Mesenchymal stem cell (in vitro differentiated cells and primary cell): ENCODE data around the gene VAPB.

Experiments
- DNase-seq: peaks from one replicate; pipeline ENCODE4 v3.0.0-alpha.2; 2013
- H2AFZ ChIP-seq: one replicate; pipeline ENCODE4 v1.6.1; 2013; ENCODE audit warnings: low read depth, mild to moderate bottlenecking, control low read depth, inconsistent platforms, low read length, moderate library complexity
- H2AK5ac ChIP-seq: 2 replicates; pipeline ENCODE4 v1.6.1; 2013; ENCODE audit warnings: low read length, moderate library complexity, mild to moderate bottlenecking, inconsistent platforms; ENCODE audit not compliant: severe bottlenecking
- H2BK120ac ChIP-seq: one replicate; pipeline ENCODE4 v1.6.1; 2013; ENCODE audit warnings: low read depth, mild to moderate bottlenecking, inconsistent platforms, low read length, moderate library complexity
- H2BK12ac ChIP-seq, 2 experiments: one replicate each; pipeline ENCODE4 v1.6.1; 2013; ENCODE audit warnings: inconsistent platforms in 2 of 2, low read length in 2 of 2, mild to moderate bottlenecking in 2 of 2, moderate library complexity in 2 of 2, control low read depth in 1 of 2
- H2BK15ac ChIP-seq: one replicate; pipeline ENCODE4 v1.6.1; 2013; ENCODE audit warnings: mild to moderate bottlenecking, low read depth, inconsistent platforms; ENCODE audit not compliant: poor library complexity, severe bottlenecking
- H2BK5ac ChIP-seq: 2 replicates; pipeline ENCODE4 v1.6.1; 2013; ENCODE audit warnings: low read depth, mild to moderate bottlenecking, low read length, control low read depth, inconsistent platforms; ENCODE audit not compliant: poor library complexity, severe bottlenecking
- H3K14ac ChIP-seq, 2 experiments: one replicate each; pipeline ENCODE4 v1.6.1; 2013; ENCODE audit warnings: inconsistent platforms in 2 of 2, low read length in 2 of 2, control low read depth in 1 of 2, mild to moderate bottlenecking in 1 of 2, moderate library complexity in 1 of 2
- H3K18ac ChIP-seq, 2 experiments: one replicate each; pipeline ENCODE4 v1.6.1; 2013; ENCODE audit warnings: inconsistent platforms in 2 of 2, low read length in 2 of 2, control low read depth in 1 of 2, low read depth in 1 of 2, mild to moderate bottlenecking in 1 of 2
- H3K23ac ChIP-seq, 2 experiments: one replicate each; pipeline ENCODE4 v1.6.1; 2013; ENCODE audit warnings: inconsistent platforms in 2 of 2, low read length in 2 of 2, mild to moderate bottlenecking in 2 of 2, moderate library complexity in 2 of 2, control low read depth in 1 of 2
- H3K27ac ChIP-seq: 2 replicates; pipeline ENCODE4 v1.5.1; 2013; ENCODE audit warnings: mild to moderate bottlenecking, moderate library complexity, low read length, control low read depth, inconsistent platforms; ENCODE audit not compliant: poor library complexity, severe bottlenecking
- H3K27me3 ChIP-seq, 2 experiments: 2 replicates each; pipeline versions ENCODE4 v1.6.1 to v1.7.0; 2013; ENCODE audit warnings: low read length in 2 of 2, mild to moderate bottlenecking in 2 of 2, moderate library complexity in 2 of 2, control low read depth in 1 of 2, inconsistent platforms in 1 of 2; ENCODE audit not compliant: control insufficient read depth in 1 of 2, insufficient read depth in 1 of 2
- H3K36me3 ChIP-seq, 2 experiments: 2 replicates each; pipeline versions ENCODE4 v1.6.1 to v1.7.0; 2013; ENCODE audit warnings: low read length in 2 of 2, control low read depth in 1 of 2, inconsistent platforms in 1 of 2, low read depth in 1 of 2, mild to moderate bottlenecking in 1 of 2; ENCODE audit not compliant: insufficient read depth in 2 of 2, control insufficient read depth in 1 of 2
- H3K4ac ChIP-seq, 2 experiments: one replicate each; pipeline ENCODE4 v1.6.1; 2013; ENCODE audit warnings: inconsistent platforms in 2 of 2, low read length in 2 of 2, mild to moderate bottlenecking in 2 of 2, moderate library complexity in 2 of 2, control low read depth in 1 of 2, low read depth in 1 of 2
- H3K4me1 ChIP-seq: 2 replicates; pipeline ENCODE4 v1.6.1; 2013; ENCODE audit warnings: low read depth, low read length, control low read depth; ENCODE audit not compliant: control insufficient read depth, insufficient read depth
- H3K4me2 ChIP-seq: 2 replicates; pipeline ENCODE4 v1.6.1; 2013; ENCODE audit warnings: low read length, mild to moderate bottlenecking, inconsistent platforms; ENCODE audit not compliant: poor library complexity, severe bottlenecking
- H3K4me3 ChIP-seq, 2 experiments: 2 replicates each; pipeline versions ENCODE4 v1.5.1 to v1.7.0; 2013; ENCODE audit warnings: low read length in 2 of 2, mild to moderate bottlenecking in 2 of 2, control low read depth in 1 of 2, low read depth in 1 of 2; ENCODE audit not compliant: insufficient read depth in 1 of 2
- H3K79me1 ChIP-seq: replicated peaks from 2 replicates; pipeline ENCODE4 v1.6.1; 2013; ENCODE audit warnings: mild to moderate bottlenecking, control low read depth, low read length, inconsistent platforms; ENCODE audit not compliant: poor library complexity, severe bottlenecking
- H3K9ac ChIP-seq: 2 replicates; pipeline ENCODE4 v1.7.0; 2013; ENCODE audit warnings: mild to moderate bottlenecking, low read length, moderate library complexity
- H3K9me3 ChIP-seq: 2 replicates; pipeline ENCODE4 v1.7.0; 2013; ENCODE audit warnings: mild to moderate bottlenecking, low read length; ENCODE audit not compliant: control insufficient read depth
- H4K8ac ChIP-seq: one replicate; pipeline ENCODE4 v1.6.1; 2013; ENCODE audit warnings: inconsistent platforms, mild to moderate bottlenecking, low read length, moderate library complexity
- H4K91ac ChIP-seq: one replicate; pipeline ENCODE4 v1.6.1; 2013; ENCODE audit warnings: mild to moderate bottlenecking, low read length, inconsistent platforms
- WGBS: methylation state at CpG from one replicate; pipeline ENCODE4 v1.1.7; 2013; ENCODE audit warnings: mixed read lengths; 5-methylcytosine and 5-hydroxymethylcytosine counted together

VAPB gene

DNA sequence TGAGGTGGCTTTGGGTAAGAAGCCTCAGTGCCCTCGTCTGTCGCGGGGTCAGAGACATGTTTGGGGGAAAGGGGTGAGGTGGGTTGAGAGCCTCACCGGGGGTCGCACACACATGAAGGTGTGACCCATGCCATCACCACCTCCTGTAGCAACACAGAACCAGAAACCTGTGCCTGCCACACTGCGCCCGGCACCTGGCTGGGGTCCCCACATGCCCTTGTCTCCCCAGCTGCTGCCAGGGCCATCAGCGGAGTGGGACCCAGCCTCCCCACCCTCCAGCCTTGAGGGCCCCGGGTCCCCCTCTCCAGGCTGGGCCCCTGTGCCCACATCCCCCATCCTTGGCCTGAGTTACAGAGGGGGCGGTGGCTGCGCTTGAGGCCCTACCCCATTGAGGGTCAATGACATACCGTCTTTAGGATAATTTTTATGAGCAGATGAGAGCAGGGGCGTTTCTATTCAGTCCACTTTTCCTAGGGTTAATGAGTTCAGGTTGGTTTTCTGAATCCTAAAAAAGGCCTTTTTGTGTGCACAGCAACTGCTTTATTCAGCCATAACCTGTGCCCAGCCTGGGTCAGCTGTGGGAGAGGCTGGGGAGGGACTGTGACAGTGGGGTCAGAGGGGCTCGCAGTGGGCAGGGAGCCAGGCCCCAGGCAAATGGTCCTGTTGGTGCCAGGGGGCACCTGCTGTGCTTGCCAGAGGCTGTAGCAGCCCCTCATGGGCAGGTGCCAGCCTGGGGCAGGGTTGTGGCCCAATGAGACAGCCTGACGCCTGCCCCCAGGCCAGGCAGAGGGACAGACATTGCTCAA lies 106.8 kb downstream of the VAPB start:
- H3K4me2 ChIP-seq = no peak overlapping the region
- H3K27me3 ChIP-seq = peaks cover 0 to 11% of the 10 kb centered on the region in 2 experiments
- H4K8ac ChIP-seq = peak overlapping the region; percentile 21
- no peak overlapping the region for H3K27ac ChIP-seq
- peaks cover 0 to 3% of the 10 kb centered on the region in 2 experiments for H3K36me3 ChIP-seq
- no peaks in the 10 kb centered on the region for H3K79me1 ChIP-seq
- no peak overlapping the region for H2BK5ac ChIP-seq
- no peak overlapping the region for H2AK5ac ChIP-seq
- H3K4me3 ChIP-seq = no peak overlapping the region
- no peak for DNase-seq
- H3K23ac ChIP-seq = no peak overlapping the region
- no peaks in the 10 kb centered on the region for H3K9me3 ChIP-seq
- no peak overlapping the region for H3K4ac ChIP-seq
- H2AFZ ChIP-seq = no peak overlapping the region
- 88% methylated on average over 11 of the region's 15 CpGs for WGBS
- H3K14ac ChIP-seq = no peak overlapping the region
- no peak overlapping the region for H3K18ac ChIP-seq
- no peak overlapping the region for H4K91ac ChIP-seq
- peaks cover 3% of the 10 kb centered on the region for H3K4me1 ChIP-seq
- no peak overlapping the region for H2BK15ac ChIP-seq
- H2BK120ac ChIP-seq = no peak overlapping the region
- H2BK12ac ChIP-seq = no peak overlapping the region
- no peak overlapping the region for H3K9ac ChIP-seq

- H4K8ac ChIP-seq = no peak overlapping the region
- H3K4me1 ChIP-seq = peaks cover 3% of the 10 kb centered on the region
- no peak overlapping the region for H3K4me3 ChIP-seq
- no peak overlapping the region for H3K23ac ChIP-seq
- H3K4me2 ChIP-seq = no peak overlapping the region
- peaks cover 0 to 11% of the 10 kb centered on the region in 2 experiments for H3K27me3 ChIP-seq
- 91% methylated on average over 6 of the region's 6 CpGs for WGBS
- no peak overlapping the region for H2BK12ac ChIP-seq
- H2BK5ac ChIP-seq = no peak overlapping the region
- H4K91ac ChIP-seq = no peak overlapping the region
- no peaks in the 10 kb centered on the region for H3K79me1 ChIP-seq
- no peak overlapping the region for H3K18ac ChIP-seq
- no peak overlapping the region for H3K14ac ChIP-seq
- H3K4ac ChIP-seq = no peak overlapping the region
- H3K27ac ChIP-seq = no peak overlapping the region
- peaks cover 0 to 3% of the 10 kb centered on the region in 2 experiments for H3K36me3 ChIP-seq
- H2BK15ac ChIP-seq = no peak overlapping the region
- H3K9me3 ChIP-seq = peaks cover 3% of the 10 kb centered on the region
- H2BK120ac ChIP-seq = no peak overlapping the region
- H2AK5ac ChIP-seq = no peak overlapping the region
- no peak overlapping the region for H2AFZ ChIP-seq
- no peak overlapping the region for H3K9ac ChIP-seq
- DNase-seq = no peak
Observed at GRCh38 chr20:58496429-58496769, 107.4 kb downstream of the VAPB start.

DNA sequence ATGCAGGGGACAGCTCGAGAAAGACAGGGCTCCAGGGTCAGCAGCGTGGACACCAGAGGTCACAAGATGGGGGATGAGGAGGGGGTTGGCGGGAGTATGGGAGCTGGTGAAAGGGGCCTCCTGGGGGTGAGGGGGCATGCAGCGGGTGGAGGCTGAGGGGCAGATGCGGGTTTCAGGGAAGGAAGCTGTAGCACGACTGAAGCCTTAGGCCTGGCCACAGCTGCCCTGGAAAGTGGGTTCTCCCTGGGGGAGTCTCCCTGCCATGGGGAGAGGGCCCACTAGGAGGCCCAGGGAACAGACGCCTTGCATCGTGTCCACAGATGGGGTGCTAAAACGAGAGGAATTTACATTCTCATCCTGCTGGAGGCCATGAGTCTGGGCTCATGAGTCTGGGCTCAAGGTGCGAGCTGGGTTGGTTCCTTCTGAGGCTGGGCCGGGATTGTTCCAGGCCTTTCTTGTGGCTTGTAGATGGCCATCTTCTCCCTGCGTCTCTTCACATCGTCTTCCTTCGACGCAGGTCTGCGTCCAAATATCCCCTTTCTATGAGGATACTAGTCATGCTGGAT lies 108.1 kb downstream of the VAPB start:
- no peak overlapping the region for H2BK15ac ChIP-seq
- peak overlapping the region in 1 of 2 experiments; percentile 7 for H3K14ac ChIP-seq
- H3K18ac ChIP-seq = no peak overlapping the region
- H4K8ac ChIP-seq = no peak overlapping the region
- no peak overlapping the region for H2BK5ac ChIP-seq
- no peak overlapping the region for H3K9ac ChIP-seq
- WGBS = 92% methylated on average over 16 of the region's 16 CpGs
- no peak overlapping the region for H2BK120ac ChIP-seq
- H4K91ac ChIP-seq = no peak overlapping the region
- no peak overlapping the region for H2BK12ac ChIP-seq
- H3K4me2 ChIP-seq = no peak overlapping the region
- H3K23ac ChIP-seq = no peak overlapping the region
- no peak overlapping the region for H3K4me3 ChIP-seq
- no peak overlapping the region for H2AK5ac ChIP-seq
- peaks cover 0 to 3% of the 10 kb centered on the region in 2 experiments for H3K36me3 ChIP-seq
- peaks cover 6% of the 10 kb centered on the region for H3K9me3 ChIP-seq
- H3K79me1 ChIP-seq = no peaks in the 10 kb centered on the region
- H2AFZ ChIP-seq = no peak overlapping the region
- no peak overlapping the region for H3K4ac ChIP-seq
- DNase-seq = no peak
- no peak overlapping the region for H3K27ac ChIP-seq
- peaks cover 0 to 11% of the 10 kb centered on the region in 2 experiments for H3K27me3 ChIP-seq
- peaks cover 3% of the 10 kb centered on the region for H3K4me1 ChIP-seq

DNA sequence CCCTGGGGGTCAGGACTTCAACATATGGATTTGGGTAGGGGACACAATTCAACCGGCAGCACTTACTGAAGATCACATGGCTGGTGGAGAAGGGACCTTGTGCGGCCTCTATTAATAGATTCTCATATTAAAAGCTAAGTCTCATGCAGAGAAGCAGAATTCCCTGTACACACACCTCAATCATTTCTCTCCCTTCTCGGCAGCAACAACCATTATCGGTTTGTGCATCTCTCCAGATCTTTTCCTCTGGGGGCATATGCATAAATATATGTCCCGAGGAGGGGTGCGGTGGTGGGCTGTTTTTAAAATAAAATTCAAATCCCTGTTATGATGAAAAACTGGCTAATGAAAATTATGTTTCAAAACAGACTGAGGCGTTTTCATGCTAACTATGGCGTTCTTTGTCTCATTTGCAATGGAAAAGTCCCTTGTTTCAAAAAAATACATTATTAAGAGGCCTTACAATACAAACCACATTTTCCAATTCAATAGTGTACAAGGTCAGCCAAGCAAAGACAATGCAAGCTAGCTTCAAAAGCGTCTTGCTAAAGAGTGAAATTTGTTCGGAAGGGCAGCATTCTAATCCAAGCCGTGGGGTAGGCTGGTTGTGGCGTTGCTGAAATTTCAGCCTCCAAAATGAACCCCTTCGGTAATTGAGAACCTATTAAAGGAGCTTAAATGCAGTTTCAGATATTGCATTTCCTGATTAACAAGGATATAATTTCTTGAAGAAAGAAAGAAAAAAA lies 108.9 kb downstream of the VAPB start:
- H3K14ac ChIP-seq = no peak overlapping the region
- no peak overlapping the region for H3K4me2 ChIP-seq
- H3K79me1 ChIP-seq = no peaks in the 10 kb centered on the region
- H3K23ac ChIP-seq = no peak overlapping the region
- no peak overlapping the region for H2AFZ ChIP-seq
- 94% methylated on average over 13 of the region's 13 CpGs for WGBS
- no peak overlapping the region for H4K91ac ChIP-seq
- no peak overlapping the region for H3K27ac ChIP-seq
- H4K8ac ChIP-seq = no peak overlapping the region
- no peak overlapping the region for H3K9ac ChIP-seq
- peaks cover under 1% of the 10 kb centered on the region for H3K4me1 ChIP-seq
- no peak overlapping the region for H2BK15ac ChIP-seq
- no peak overlapping the region for H2AK5ac ChIP-seq
- DNase-seq = no peak
- H3K4me3 ChIP-seq = no peak overlapping the region
- peaks cover 0 to 11% of the 10 kb centered on the region in 2 experiments for H3K27me3 ChIP-seq
- H2BK5ac ChIP-seq = no peak overlapping the region
- H3K4ac ChIP-seq = no peak overlapping the region
- H3K18ac ChIP-seq = no peak overlapping the region
- peaks cover 0 to 3% of the 10 kb centered on the region in 2 experiments for H3K36me3 ChIP-seq
- H2BK12ac ChIP-seq = no peak overlapping the region
- H2BK120ac ChIP-seq = no peak overlapping the region
- H3K9me3 ChIP-seq = peaks cover 6% of the 10 kb centered on the region
